NCI-H69 (cell line): ENCODE measurements around the gene MTERF4.
A peak's percentile ranks its signal among the peaks of the same experiment; 100 is the strongest.

Experiments
- DNase-seq: peaks from one replicate; lab custom pipeline; 2025; lab: John Stamatoyannopoulos, UW

MTERF4 gene, protein sequence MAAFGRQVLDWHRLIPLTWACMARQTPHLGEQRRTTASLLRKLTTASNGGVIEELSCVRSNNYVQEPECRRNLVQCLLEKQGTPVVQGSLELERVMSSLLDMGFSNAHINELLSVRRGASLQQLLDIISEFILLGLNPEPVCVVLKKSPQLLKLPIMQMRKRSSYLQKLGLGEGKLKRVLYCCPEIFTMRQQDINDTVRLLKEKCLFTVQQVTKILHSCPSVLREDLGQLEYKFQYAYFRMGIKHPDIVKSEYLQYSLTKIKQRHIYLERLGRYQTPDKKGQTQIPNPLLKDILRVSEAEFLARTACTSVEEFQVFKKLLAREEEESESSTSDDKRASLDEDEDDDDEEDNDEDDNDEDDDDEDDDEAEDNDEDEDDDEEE

GRCh38 chr2:241102239-241102803 lies at the start of gene MTERF4:
MTERF4 (minus strand) TSS chr2:241102287; CDS start chr2:241102273, 14 bp downstream.
- peak; percentile 87 for DNase-seq

DNA sequence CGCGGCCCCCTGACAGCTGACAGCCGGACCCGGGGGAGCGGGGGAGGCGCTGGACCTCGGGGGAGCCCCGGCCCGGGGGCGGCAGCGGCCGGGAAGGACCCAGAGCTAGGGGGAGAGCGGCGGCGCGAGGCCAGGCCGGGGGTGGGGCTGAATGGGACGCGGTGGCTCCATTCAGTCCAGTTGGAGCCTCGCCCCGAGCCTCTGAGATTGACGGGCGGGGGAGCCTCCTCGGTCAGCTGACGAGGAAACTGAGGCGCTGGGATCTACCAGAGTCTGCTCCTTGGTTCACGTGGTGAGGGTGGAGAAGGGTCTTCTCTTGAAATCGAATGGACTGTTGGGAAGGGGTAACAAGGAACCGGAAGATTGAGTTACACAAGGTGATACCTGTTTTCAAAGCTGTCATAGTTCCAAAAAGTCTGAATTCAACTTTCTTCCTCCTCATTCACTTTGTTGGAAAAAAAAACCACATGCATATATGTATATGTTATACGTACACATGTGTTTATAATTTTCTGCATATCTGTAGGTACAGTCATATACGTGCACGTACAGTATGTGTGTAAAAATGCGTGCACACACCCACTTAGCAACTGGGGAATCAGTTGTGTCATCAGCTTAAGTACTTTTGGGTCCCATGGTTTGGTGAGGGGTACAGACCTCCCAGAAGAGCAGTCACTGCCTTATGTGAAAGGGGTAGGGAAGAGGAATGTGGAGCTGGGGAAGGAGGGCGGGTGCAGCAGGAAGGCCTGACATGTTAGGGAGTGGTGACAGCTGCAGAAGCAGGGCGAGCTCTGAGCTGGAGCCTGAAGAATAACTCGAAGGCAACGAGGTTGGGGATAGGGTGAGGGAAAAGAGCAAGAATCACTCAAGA lies 48.8 kb upstream of the MTERF4 start:
- peak; percentile 26 for DNase-seq

DNA sequence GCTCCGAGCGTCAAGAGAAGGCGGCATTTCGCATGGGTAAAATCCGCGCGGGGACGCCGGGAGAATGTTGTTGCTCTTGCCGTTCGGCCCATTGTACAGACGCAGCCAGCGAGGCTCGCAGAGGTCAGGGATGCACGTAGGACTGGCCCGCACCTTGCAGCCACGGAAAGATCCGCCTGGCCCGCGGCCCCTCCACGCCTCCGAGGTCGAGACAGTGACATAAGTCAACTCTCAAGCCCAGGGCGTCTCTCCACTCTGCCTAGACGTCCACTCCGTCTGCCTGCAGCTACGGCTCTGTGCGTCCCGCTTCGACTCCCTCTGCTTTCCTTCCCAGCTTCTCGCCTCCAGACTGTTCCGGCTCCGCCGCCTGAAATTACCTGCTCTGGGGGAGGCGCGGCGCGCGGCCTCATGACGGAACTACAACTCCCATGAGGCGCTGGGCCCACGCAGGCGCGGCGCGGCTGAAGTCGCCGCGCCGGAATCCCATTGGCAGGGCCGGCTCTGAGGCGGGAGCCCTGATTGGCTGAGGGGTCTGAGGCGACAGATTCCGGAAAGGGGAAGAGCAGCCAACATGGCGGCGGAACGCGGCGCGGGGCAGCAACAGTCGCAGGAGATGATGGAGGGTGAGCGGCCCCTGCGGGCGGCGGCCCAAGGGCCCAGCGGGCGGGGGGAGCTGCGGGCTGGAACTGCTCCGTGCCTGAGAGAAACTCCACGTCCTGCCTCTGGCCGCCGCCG lies 48.0 kb upstream of the MTERF4 start, which contains the start of gene PPP1R7:
PPP1R7 (plus strand) TSS at position 543 of the 735 bp plus-strand sequence; CDS start at position 572, 29 bp downstream.
- peak; percentile 96 for DNase-seq

DNA sequence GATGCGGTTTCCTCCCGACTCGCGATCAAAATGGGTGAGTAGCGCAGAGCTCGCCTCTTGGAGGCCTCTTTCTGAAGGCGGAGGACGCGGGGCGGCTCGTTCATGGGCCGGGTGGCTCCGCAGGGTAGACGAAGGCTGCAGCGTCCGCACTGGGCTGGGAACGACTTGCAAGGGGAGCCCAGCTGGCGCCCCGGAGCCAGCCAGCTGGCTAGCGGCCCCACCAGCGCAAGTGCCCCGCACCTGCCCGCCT lies 47.5 kb upstream of the MTERF4 start:
- no peak for DNase-seq

DNA sequence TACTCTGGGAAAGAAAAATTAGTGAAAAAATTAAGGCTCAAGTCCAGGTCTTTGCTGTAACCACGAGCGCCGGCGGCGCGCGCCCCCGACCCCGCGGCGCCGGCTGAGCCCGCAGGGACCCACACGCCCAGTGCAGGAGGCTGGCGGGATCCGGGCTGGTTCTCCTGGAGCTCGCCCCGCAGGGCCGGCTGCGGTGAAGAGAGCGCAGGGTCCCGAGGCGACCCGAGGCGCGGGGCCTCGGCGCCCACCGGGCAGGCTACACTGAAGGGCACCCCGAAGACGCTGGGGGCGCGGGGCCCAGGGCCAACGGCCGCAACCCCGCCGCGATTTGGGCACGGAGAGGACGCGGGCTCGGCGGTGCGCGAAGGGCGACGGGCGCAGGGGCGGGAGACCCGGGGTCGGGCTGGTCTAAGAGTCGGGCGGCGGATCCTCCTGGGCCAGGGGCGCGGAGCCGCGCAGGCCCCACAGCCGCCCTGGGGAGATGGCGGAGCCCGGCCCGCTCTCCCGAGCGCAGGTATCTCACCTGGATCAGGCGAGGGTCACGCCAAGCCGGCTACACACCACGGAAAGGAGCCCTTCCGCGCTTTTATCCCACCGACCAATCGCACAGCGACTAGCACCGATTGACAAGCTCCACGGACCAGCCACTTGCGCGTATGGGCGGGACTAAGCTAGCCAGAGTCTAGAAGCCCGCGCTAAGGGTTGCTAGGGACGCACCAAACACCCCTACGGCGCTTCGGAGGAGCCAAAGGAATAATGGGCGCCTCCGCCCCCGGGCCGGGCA lies 47.0 kb upstream of the MTERF4 start, which contains the start of gene PASK:
PASK (minus strand) TSS at position 582 of the 784 bp plus-strand sequence. CDS start 6,440 bp downstream, outside the sequence.
- DNase-seq, result peak; percentile 97

DNA sequence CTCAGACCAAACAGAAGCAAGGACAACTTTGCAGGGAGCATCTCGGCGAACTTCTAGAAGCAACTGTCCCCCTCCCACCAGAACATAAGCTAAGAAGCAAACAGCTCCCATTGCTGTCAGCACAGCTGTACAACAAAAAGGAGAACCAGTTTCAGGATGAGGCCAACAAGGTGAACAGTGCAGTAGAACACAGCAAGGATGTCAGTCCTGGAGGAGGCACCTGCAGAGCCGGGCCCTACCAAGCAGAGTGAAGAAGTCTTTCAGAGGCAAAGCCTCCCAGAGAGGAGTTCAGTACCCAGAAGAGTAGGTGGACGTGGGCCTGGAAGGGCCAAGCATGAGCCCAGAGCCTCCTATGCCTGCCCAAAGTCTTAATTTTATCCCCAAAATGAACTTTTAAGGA lies 46.2 kb upstream of the MTERF4 start:
- peak; percentile 10 for DNase-seq

GRCh38 chr2:241147336-241147735 lies 45.2 kb upstream of the MTERF4 start:
- no peak for DNase-seq

DNA sequence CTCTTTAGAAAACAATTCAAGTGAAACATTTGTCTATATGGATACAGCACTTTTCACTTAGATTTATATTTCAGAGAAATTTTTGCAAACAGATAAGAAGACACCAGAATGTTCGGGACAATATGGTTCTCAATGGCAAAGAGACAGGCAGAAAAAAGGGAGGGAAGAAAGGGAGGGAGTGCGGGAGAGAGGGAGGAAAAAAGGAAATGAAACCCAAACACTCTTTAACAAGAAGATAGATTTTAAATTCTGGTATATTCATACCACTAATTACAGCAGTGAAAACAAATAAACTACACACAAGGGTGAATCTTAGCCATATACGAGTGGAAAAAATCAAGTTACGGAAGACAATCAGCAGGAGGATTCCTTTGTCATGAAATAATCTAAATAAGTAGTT lies 44.2 kb upstream of the MTERF4 start:
- DNase-seq, result no peak

- DNase-seq, result no peak
These were observed 40.5 kb upstream of the MTERF4 start for GRCh38 chr2:241142593-241142992.

DNA sequence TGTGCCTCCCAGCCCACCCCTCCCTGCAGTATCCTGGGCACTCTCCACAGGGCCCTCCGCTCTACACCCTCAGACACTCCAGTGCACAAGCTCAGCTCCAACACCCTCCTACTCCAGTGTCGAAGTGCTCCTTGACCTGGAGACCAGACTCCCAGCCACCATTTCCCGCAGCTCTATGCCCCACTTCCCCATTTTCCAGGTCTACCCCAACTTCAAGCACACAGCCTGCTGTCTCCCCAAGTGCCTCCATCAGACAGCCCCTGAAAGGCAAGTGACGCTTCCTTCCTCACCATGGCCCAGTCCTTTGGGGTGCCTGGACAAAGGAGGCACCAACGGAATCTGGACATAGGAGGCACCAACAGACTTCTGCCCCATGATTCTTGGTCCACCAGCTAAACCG lies 40.0 kb upstream of the MTERF4 start:
- no peak for DNase-seq

DNA sequence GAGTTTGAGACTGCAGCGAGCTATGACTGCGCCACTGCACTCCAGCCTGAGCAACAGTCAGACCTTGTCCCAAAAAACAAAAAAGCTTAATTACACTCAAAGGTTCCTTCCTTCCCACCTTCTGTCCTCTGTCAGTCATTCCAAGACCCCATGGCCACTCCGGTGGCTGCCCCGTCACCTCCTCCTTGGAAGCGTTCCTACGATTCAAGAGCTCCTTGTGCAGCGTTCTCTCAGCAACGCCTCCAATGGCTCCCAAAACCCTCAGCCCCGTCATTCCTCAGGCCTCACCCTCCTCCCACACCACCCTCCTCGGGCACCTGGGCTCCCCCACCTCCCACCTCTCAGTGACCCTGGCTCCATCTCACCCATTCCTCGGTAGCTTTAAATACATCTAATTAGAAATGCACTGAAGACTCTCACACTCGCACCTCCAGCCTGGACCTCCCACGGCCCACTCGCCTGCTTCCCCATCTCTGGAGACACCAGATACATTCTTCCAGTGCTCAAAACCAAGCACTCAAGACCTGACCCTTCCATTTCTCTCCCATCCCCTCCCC lies 39.2 kb upstream of the MTERF4 start:
- no peak for DNase-seq

DNA sequence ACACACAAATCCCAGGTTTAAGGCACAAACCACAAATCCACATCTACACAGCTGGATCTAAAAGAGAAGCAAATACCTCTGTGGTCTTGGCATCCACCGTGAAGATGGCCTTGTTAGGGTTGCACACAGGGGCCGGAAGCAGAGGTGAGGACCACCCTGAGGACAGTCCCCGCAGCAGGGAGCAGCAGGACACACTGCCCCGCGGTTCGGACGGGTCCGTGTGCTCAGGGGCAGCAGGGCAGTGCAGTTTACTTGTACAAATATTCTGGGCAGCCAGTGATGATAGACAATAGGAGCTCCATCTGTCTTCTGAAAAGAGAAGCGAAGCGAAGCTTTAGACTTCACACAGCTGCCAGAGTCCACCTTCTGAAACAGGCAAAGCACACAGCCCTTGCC lies 38.4 kb upstream of the MTERF4 start:
- DNase-seq, result no peak

- no peak for DNase-seq
These were observed 37.7 kb upstream of the MTERF4 start for GRCh38 chr2:241139531-241140444.

DNA sequence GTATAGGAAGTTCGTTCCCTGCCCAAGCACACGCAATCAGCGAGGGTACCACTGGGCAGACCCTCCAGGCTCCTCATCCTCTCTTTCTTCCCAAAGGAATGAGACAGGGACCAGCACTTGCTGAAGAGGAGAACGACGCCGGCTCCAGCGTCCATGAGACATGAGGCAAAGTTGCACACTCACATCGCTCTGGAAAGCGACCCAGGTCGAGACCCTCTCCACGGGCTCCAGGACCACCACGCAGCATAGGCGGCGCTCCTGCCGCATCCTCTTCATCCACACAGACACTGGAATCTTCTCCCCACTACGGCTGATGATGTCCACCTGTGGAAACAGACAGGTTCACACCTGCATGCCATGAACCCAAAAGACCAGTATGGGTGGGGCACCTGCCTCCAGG lies 36.4 kb upstream of the MTERF4 start:
- DNase-seq, result no peak

GRCh38 chr2:241137276-241138190 lies 35.4 kb upstream of the MTERF4 start:
- DNase-seq, result no peak

DNA sequence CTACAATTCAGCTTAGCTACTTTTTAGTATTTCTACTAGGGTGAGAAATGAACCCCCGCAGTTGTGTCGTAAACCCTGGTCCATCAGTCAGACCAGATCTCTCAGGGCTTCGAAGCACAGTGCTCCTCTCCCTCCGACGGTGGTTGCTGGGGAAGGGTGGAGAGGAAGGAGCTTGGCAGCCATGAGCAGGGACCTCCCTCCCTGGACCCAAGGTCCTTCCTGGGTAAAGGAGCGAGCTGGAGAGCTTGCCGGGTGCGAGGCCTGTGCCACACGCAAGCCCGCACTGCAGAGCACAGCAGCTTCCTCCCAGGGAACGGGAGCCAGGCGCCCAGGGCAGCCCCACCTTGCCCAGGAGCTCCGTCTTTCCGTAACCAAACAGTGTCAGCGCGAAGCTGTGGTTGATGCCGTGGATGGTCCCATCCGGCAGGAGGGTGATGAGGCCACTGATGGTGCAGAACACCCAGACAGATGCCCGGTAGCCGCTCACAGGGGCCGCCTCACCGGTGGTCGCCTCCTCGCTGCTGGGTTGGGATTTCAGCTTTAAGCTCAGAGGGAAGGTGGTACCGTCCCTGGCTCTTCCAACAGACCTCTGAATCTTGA lies 34.7 kb upstream of the MTERF4 start:
- no peak for DNase-seq

GRCh38 chr2:241136191-241136590 lies 34.1 kb upstream of the MTERF4 start:
- DNase-seq, result no peak

GRCh38 chr2:241135737-241136136 lies 33.6 kb upstream of the MTERF4 start:
- DNase-seq, result no peak
